ENCODE data around the gene INPP5D. TPM values are rescaled to one million over a fixed set of nuclear protein-coding genes. Genes with fewer than 3 reads are reported as not detected.
"Not testable (repeated sequence)": the region's sequence is repeated elsewhere in the genome, so short reads cannot be mapped to it uniquely, and the experiment has no call there.

The INPP5D gene
- total and polyA plus RNA-seq, 4 donors = 2.9 to 18.8 (median 6.6) TPM

GRCh38 chr2:233120459-233120858, 60.3 kb downstream of the INPP5D start (continued):
- no peak for TF ChIP-seq CTCF (IDR thresholded peaks at IDR 0.05; ENCODE audit: low read depth, low read length, missing input control)
- no peak for TF ChIP-seq MAX (IDR thresholded peaks at IDR 0.05)
- no peak for TF ChIP-seq EGR1 (IDR thresholded peaks at IDR 0.05; ENCODE audit: low read depth in 2 of 2)
- TF ChIP-seq HNF4G (IDR thresholded peaks at IDR 0.05) = no peak
- no peak for TF ChIP-seq NR2F2 (IDR thresholded peaks at IDR 0.05)

- TF ChIP-seq GABPA (IDR thresholded peaks at IDR 0.05 in 1 of 2, conservative IDR thresholded peaks at IDR 0.05 in 1 of 2) = no peak
- TF ChIP-seq FOXA2 (IDR thresholded peaks at IDR 0.05) = no peak
- H3K4me1 ChIP-seq (ENCODE audit: control insufficient read depth in 4 of 4, insufficient read depth in 4 of 4, low read length in 3 of 4) = no peaks in the 10 kb centered on the region
- 94% methylated on average over 13 of the region's 13 CpGs for WGBS
- no peaks in the 10 kb centered on the region for H3K27me3 ChIP-seq (ENCODE audit: control insufficient read depth in 4 of 4, insufficient read depth in 4 of 4, low read length in 3 of 4)
- DNase-seq (ENCODE audit: low spot score) = no peak
- no peak overlapping the region for H3K4me3 ChIP-seq (ENCODE audit: low read depth in 1 of 3, low read length in 3 of 3)
- H3K9ac ChIP-seq (ENCODE audit: low read depth in 1 of 2, low read length in 2 of 2) = no peak overlapping the region
- H3K9me3 ChIP-seq (ENCODE audit: control insufficient read depth in 4 of 4, low read length in 3 of 4) = no peaks in the 10 kb centered on the region
- H3K27ac ChIP-seq (ENCODE audit: low read depth in 1 of 2, low read length in 2 of 2) = no peak overlapping the region
- peaks cover 0 to 3% (median 0%) of the 10 kb centered on the region in 4 donors for H3K36me3 ChIP-seq (ENCODE audit: control insufficient read depth in 4 of 4, insufficient read depth in 3 of 4, low read depth in 1 of 4, low read length in 3 of 4)
Observed at GRCh38 chr2:233121856-233122255, 61.7 kb downstream of the INPP5D start.

GRCh38 chr2:233122541-233122940, 62.4 kb downstream of the INPP5D start:
- Histone ChIP-seq H3K4me1 (ENCODE audit: control insufficient read depth in 4 of 4, insufficient read depth in 4 of 4, low read length in 3 of 4) (no peaks in the 10 kb centered on the region), H3K4me3 (ENCODE audit: low read depth in 1 of 3, low read length in 3 of 3) (no peak overlapping the region), H3K9ac (ENCODE audit: low read depth in 1 of 2, low read length in 2 of 2) (no peak overlapping the region), H3K36me3 (ENCODE audit: control insufficient read depth in 4 of 4, insufficient read depth in 3 of 4, low read depth in 1 of 4, low read length in 3 of 4) (peaks cover 0 to 3% (median 0%) of the 10 kb centered on the region in 4 donors), H3K9me3 (ENCODE audit: control insufficient read depth in 4 of 4, low read length in 3 of 4) (no peaks in the 10 kb centered on the region), H3K27ac (ENCODE audit: low read depth in 1 of 2, low read length in 2 of 2) (no peak overlapping the region), H3K27me3 (ENCODE audit: control insufficient read depth in 4 of 4, insufficient read depth in 4 of 4, low read length in 3 of 4) (no peaks in the 10 kb centered on the region)
- no peak for TF ChIP-seq REST (IDR thresholded peaks at IDR 0.05)
- no peak for TF ChIP-seq RXRA (IDR thresholded peaks at IDR 0.05)
- no peak for TF ChIP-seq EGR1 (IDR thresholded peaks at IDR 0.05; ENCODE audit: low read depth in 2 of 2)
- DNase-seq (ENCODE audit: low spot score) = no peak
- WGBS = 90% methylated on average over 5 of the region's 5 CpGs

GRCh38 chr2:233123576-233123975, 63.4 kb downstream of the INPP5D start:
- H3K4me1 ChIP-seq (ENCODE audit: control insufficient read depth in 4 of 4, insufficient read depth in 4 of 4, low read length in 3 of 4); H3K27me3 ChIP-seq (ENCODE audit: control insufficient read depth in 4 of 4, insufficient read depth in 4 of 4, low read length in 3 of 4); H3K27ac ChIP-seq (ENCODE audit: low read depth in 1 of 2, low read length in 2 of 2); H3K36me3 ChIP-seq (ENCODE audit: control insufficient read depth in 4 of 4, insufficient read depth in 3 of 4, low read depth in 1 of 4, low read length in 3 of 4); H3K4me3 ChIP-seq (ENCODE audit: low read depth in 1 of 3, low read length in 3 of 3); H3K9me3 ChIP-seq (ENCODE audit: control insufficient read depth in 4 of 4, low read length in 3 of 4); H3K9ac ChIP-seq (ENCODE audit: low read depth in 1 of 2, low read length in 2 of 2); DNase-seq (ENCODE audit: low spot score): not testable (repeated sequence)
- 89% methylated on average over 2 of the region's 2 CpGs for WGBS

Measured in liver (tissue), 9 donors.